ENCODE measurements around the gene PPP1R8. TPM values are rescaled to one million over a fixed set of nuclear protein-coding genes. Genes with fewer than 3 reads are reported as not detected.
"Not testable (repeated sequence)": the region's sequence is repeated elsewhere in the genome, so short reads cannot be mapped to it uniquely, and the experiment has no call there.

The PPP1R8 gene
- total RNA-seq, 2 experiments from 2014 or later = 55.8 to 57.5 TPM

DNA sequence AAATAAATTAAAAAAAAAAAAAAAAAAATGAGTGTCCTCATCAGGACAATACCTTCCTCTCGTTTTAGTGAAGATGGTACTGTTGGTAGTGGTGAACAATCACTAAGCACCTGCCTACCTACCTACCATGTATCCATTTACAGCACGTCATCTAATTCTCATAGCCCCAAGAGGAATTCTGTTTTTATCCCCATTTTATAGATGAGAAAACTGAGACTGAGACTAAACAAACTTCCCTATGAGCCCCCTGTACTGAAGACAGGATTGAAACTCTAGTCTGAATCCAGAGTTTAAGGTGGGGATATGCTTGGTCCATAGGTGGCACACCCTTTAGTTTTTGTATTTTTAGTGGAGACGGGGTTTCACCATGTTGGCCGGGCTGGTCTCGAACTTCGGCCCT, 24.5 kb downstream of the PPP1R8 start:
- no peaks in the 10 kb centered on the region for H3K27me3 Mint-ChIP-seq
- H3K9me3 Mint-ChIP-seq = no peaks in the 10 kb centered on the region
- ChIA-PET POLR2A (no interaction called here), CTCF (interaction anchor here (0.7 kb wide), 1 partner anchor 604 kb away, joined by 5 read pairs; no protein-coding TSS in a partner anchor)
- peaks cover 14% of the 10 kb centered on the region for H3K36me3 Mint-ChIP-seq (ENCODE audit: low read depth)
- H3K4me3 Mint-ChIP-seq = no peak overlapping the region
- DNase-seq = no peak
- H3K27ac Mint-ChIP-seq = no peak overlapping the region
- peaks cover 8% of the 10 kb centered on the region for H3K4me1 Mint-ChIP-seq

DNA sequence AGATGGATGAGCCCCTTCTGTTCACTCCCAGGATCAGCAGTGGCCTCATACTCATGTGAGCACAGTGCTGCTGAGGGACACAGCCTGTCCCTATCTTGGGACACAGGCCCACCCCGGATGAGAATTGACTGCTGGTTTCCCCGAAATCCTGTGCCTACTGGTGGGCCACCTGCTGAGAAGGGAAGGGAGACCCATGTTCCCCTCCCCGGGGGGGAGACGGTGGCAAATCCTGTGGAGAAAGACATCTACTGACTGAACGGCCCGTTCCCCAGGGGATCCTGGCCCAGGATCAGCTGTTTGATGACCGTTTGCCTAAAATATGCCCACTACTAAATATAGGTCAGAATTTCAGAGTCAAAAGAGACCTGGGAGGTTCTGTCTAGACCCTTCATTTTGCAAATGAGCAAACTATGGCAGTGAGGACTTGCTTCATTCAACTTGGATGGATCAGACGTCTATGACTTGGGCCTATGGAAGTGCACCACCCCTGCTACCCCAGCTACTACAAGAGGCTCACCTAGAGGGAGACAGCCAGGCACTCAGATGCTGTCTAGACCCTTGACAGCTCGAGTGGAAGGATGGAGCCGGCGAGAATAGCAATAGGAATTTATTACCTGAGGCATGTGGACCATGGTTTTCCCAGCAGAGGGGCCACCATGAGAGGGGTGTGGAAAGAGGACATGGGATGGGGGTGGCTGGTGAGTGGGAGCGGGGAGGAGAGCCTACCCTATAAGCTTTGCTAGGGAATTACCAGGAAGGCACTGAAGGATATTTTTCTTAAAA, 26.2 kb downstream of the PPP1R8 start:
- Mint-ChIP-seq H3K36me3 (ENCODE audit: low read depth) (no peaks in the 10 kb centered on the region), H3K27me3 (no peaks in the 10 kb centered on the region), H3K4me3 (no peak overlapping the region), H3K9me3 (no peaks in the 10 kb centered on the region), H3K27ac (no peak overlapping the region), H3K4me1 (peaks cover 8% of the 10 kb centered on the region)
- DNase-seq = no peak
- ChIA-PET CTCF (interaction anchor here (0.9 to 2.5 kb wide), 5 partner anchors 17 to 124 kb away, joined by 3 to 13 read pairs (median 5); no protein-coding TSS in a partner anchor), POLR2A (no interaction called here)

GRCh38 chr1:27857552-27857951, 27.0 kb downstream of the PPP1R8 start:
- H3K4me3 Mint-ChIP-seq; H3K27ac Mint-ChIP-seq; DNase-seq; H3K36me3 Mint-ChIP-seq (ENCODE audit: low read depth); H3K27me3 Mint-ChIP-seq; H3K4me1 Mint-ChIP-seq; H3K9me3 Mint-ChIP-seq: not testable (repeated sequence)
- ChIA-PET POLR2A (interaction anchor here (0.5 kb wide), 1 partner anchor 35 kb away, joined by 3 read pairs; no protein-coding TSS in a partner anchor), CTCF (interaction anchor here (0.6 to 2.5 kb wide), 14 partner anchors 10 to 135 kb away, joined by 3 to 13 read pairs (median 4); no protein-coding TSS in a partner anchor)

DNA sequence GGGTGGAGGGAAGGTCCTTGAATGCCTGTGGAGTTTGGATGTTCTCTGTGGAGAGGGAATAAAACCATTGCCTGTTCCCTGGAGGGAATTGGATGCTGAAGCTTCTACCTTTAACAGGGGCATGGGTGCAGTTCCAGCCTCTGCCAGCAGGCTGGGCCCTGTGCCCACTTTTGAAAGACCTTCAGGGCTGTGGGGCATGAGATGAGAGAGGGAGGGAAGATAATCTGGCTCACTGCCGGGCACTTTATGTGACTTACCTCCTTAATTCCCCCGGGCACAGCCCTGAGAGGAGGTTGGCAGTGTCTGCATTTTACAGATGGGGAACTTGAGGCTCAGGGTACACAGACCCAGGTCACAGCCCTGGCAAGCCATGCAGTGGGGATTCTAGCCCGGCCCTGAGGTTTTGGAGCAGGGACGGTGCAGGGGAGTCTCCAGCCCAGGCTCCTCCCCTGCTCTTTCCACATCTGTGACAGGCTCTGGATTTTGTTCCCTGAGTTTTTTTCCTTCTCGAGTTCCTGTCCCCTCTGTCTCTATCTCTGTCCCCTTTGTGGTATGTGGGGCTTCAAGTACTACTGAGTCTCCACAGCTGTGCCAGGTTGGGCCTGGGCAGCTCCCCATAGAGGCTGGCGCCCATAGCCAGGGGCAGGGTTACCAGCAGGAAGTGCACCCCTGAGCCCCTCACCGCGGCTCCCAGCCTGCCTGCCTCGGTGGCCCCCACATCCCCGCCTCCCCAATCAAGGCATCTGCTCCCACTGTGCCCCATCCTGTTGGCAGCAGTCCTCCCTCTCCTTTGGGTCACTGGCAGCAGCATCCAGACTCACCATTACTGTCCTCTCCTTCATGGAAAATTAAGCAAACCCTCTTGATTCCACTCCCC, 27.7 kb downstream of the PPP1R8 start:
- peak overlapping the region; percentile 13 for H3K27ac Mint-ChIP-seq
- POLR2A ChIA-PET = interaction anchor here (0.5 kb wide), 1 partner anchor 36 kb away, joined by 3 read pairs; no protein-coding TSS in a partner anchor
- DNase-seq = peak; percentile 86
- no peaks in the 10 kb centered on the region for H3K27me3 Mint-ChIP-seq
- CTCF ChIA-PET = interaction anchor here (0.6 to 2.5 kb wide), 14 partner anchors 9 to 134 kb away, joined by 3 to 13 read pairs (median 4); no protein-coding TSS in a partner anchor
- peaks cover 14% of the 10 kb centered on the region for H3K4me1 Mint-ChIP-seq
- no peak overlapping the region for H3K4me3 Mint-ChIP-seq
- no peaks in the 10 kb centered on the region for H3K9me3 Mint-ChIP-seq
- H3K36me3 Mint-ChIP-seq (ENCODE audit: low read depth) = no peaks in the 10 kb centered on the region

DNA sequence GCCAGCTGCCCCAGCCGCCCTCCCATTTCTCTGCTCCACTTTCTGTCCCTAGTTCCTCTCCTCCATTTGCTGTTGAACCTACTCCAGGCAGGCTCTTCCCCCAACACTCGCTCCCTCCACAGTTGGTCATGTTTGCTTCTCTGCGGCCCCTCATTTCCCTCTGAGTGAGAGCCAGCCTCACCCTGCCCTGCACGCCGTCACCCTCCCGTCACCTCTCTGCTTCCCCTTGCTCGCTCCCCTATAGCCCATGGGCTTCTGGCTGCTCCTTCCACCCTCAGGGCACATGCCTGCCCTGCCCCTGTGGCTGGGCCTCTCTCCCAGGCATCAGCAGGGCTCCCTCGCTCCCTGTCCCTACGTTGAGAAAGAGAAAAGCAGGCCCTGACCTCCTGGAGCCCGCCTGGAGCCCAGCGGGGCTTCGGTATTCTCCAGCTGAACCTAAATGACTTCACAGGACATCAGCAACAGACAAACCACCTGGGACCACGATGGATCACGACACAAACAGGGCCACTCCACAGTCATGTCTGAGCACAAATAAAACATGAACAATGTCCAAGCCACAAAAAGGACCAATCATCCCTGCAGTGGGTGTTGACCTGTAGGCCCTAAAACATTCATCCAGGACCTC, 28.5 kb downstream of the PPP1R8 start:
- H3K4me3 Mint-ChIP-seq = no peak overlapping the region
- no peak overlapping the region for H3K27ac Mint-ChIP-seq
- ChIA-PET CTCF (interaction anchor here (1.0 to 2.5 kb wide), 4 partner anchors 9 to 121 kb away, joined by 3 to 13 read pairs (median 6); no protein-coding TSS in a partner anchor), POLR2A (no interaction called here)
- no peaks in the 10 kb centered on the region for H3K36me3 Mint-ChIP-seq (ENCODE audit: low read depth)
- no peaks in the 10 kb centered on the region for H3K9me3 Mint-ChIP-seq
- no peaks in the 10 kb centered on the region for H3K27me3 Mint-ChIP-seq
- peaks cover 20% of the 10 kb centered on the region for H3K4me1 Mint-ChIP-seq
- DNase-seq = no peak

DNA sequence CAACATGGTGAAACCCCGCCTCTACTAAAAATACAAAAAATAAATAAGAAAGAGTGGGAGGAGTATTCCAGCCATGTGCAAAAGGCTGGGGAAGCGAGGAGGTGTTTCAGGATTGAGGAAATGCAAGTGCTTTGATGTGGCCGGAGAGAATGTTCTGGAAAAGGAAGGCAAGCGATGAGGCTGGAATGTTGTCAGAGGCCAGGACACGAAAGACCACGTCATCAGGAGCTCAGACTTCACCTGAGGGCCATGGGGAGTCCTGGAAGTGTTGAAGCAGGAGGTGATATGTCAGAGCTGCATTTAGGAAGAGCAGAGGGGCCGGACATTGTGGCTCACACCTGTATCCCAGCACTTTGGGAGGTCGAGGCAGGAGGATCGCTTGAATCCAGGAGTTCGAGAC, 30.9 kb downstream of the PPP1R8 start:
- no peak for DNase-seq
- POLR2A ChIA-PET = no interaction called here
- H3K27me3 Mint-ChIP-seq = no peaks in the 10 kb centered on the region
- CTCF ChIA-PET = no interaction called here
- no peak overlapping the region for H3K4me3 Mint-ChIP-seq
- H3K4me1 Mint-ChIP-seq = peaks cover 36% of the 10 kb centered on the region
- H3K36me3 Mint-ChIP-seq (ENCODE audit: low read depth) = no peaks in the 10 kb centered on the region
- no peak overlapping the region for H3K27ac Mint-ChIP-seq
- no peaks in the 10 kb centered on the region for H3K9me3 Mint-ChIP-seq

- no peaks in the 10 kb centered on the region for H3K36me3 Mint-ChIP-seq (ENCODE audit: low read depth)
- no peaks in the 10 kb centered on the region for H3K9me3 Mint-ChIP-seq
- ChIA-PET POLR2A (no interaction called here), CTCF (no interaction called here)
- H3K4me1 Mint-ChIP-seq = peaks cover 37% of the 10 kb centered on the region
- DNase-seq = no peak
- H3K27me3 Mint-ChIP-seq = no peaks in the 10 kb centered on the region
- no peak overlapping the region for H3K4me3 Mint-ChIP-seq
- no peak overlapping the region for H3K27ac Mint-ChIP-seq
Measured at GRCh38 chr1:27862004-27862403, 31.4 kb downstream of the PPP1R8 start.

GRCh38 chr1:27862671-27863537, 32.3 kb downstream of the PPP1R8 start:
- no peaks in the 10 kb centered on the region for H3K36me3 Mint-ChIP-seq (ENCODE audit: low read depth)
- no peak for DNase-seq
- ChIA-PET POLR2A (no interaction called here), CTCF (interaction anchor here (0.6 to 1.3 kb wide), 3 partner anchors 43 to 494 kb away, joined by 3 to 4 read pairs (median 4); no protein-coding TSS in a partner anchor)
- H3K9me3 Mint-ChIP-seq = no peaks in the 10 kb centered on the region
- no peak overlapping the region for H3K4me3 Mint-ChIP-seq
- peaks cover 42% of the 10 kb centered on the region for H3K4me1 Mint-ChIP-seq
- no peak overlapping the region for H3K27ac Mint-ChIP-seq
- H3K27me3 Mint-ChIP-seq = no peaks in the 10 kb centered on the region

GRCh38 chr1:27863538-27863915, 32.9 kb downstream of the PPP1R8 start:
- no peak for DNase-seq
- Mint-ChIP-seq H3K9me3 (no peaks in the 10 kb centered on the region), H3K36me3 (ENCODE audit: low read depth) (no peaks in the 10 kb centered on the region), H3K4me1 (peaks cover 43% of the 10 kb centered on the region), H3K27me3 (no peaks in the 10 kb centered on the region), H3K4me3 (no peak overlapping the region), H3K27ac (no peak overlapping the region)
- ChIA-PET POLR2A (no interaction called here), CTCF (interaction anchor here (0.6 to 1.3 kb wide), 5 partner anchors 44 to 494 kb away, joined by 3 to 5 read pairs (median 4); no protein-coding TSS in a partner anchor)

GRCh38 chr1:27864264-27864895, 33.8 kb downstream of the PPP1R8 start:
- Mint-ChIP-seq H3K9me3 (no peaks in the 10 kb centered on the region), H3K27me3 (no peaks in the 10 kb centered on the region), H3K27ac (peak overlapping the region; percentile 93), H3K4me3 (no peak overlapping the region), H3K4me1 (peaks cover 46% of the 10 kb centered on the region), H3K36me3 (ENCODE audit: low read depth) (no peaks in the 10 kb centered on the region)
- POLR2A ChIA-PET = no interaction called here
- CTCF ChIA-PET = interaction anchor here (0.6 to 1.3 kb wide), 2 partner anchors 74 to 90 kb away, joined by 3 read pairs; no protein-coding TSS in a partner anchor
- DNase-seq = no peak

GRCh38 chr1:27865821-27866220, 35.2 kb downstream of the PPP1R8 start:
- CTCF ChIA-PET = interaction anchor here (0.6 kb wide), 1 partner anchor 24 kb away, joined by 4 read pairs; no protein-coding TSS in a partner anchor
- Mint-ChIP-seq H3K36me3 (ENCODE audit: low read depth) (no peaks in the 10 kb centered on the region), H3K4me3 (no peak overlapping the region), H3K27ac (no peak overlapping the region), H3K4me1 (peaks cover 53% of the 10 kb centered on the region), H3K27me3 (no peaks in the 10 kb centered on the region), H3K9me3 (no peaks in the 10 kb centered on the region)
- POLR2A ChIA-PET = no interaction called here
- no peak for DNase-seq
